ENCODE data around the gene MAP3K5.

The MAP3K5 gene

GRCh38 chr6:136750696-136751521, 41.4 kb downstream of the MAP3K5 start:
- DNase-seq (no peak), ATAC-seq (no peak)

- DNase-seq (no peak), ATAC-seq (no peak)
Measured at GRCh38 chr6:136749359-136749997, 42.8 kb downstream of the MAP3K5 start.

- DNase-seq (no peak), ATAC-seq (no peak)
Measured at GRCh38 chr6:136747507-136747906, 44.8 kb downstream of the MAP3K5 start.

GRCh38 chr6:136745300-136745699, 47.0 kb downstream of the MAP3K5 start:
- ATAC-seq (no peak), DNase-seq (no peak)

GRCh38 chr6:136744889-136745288, 47.4 kb downstream of the MAP3K5 start:
- DNase-seq: no peak
- no peak for ATAC-seq

GRCh38 chr6:136742125-136742524, 50.2 kb downstream of the MAP3K5 start:
- no peak for DNase-seq
- ATAC-seq: no peak

- ATAC-seq: no peak
- no peak for DNase-seq
Measured at GRCh38 chr6:136740050-136740974, 52.0 kb downstream of the MAP3K5 start.

GRCh38 chr6:136739501-136739900, 52.8 kb downstream of the MAP3K5 start:
- ATAC-seq: no peak

GRCh38 chr6:136739071-136739470, 53.2 kb downstream of the MAP3K5 start:
- ATAC-seq: no peak

More at GRCh38 chr6:136739501-136739900, 52.8 kb downstream of the MAP3K5 start:
- DNase-seq: no peak

GRCh38 chr6:136738692-136739057, 53.6 kb downstream of the MAP3K5 start:
- no peak for ATAC-seq
- no peak for DNase-seq

More at GRCh38 chr6:136739071-136739470, 53.2 kb downstream of the MAP3K5 start:
- no peak for DNase-seq

GRCh38 chr6:136737871-136738691, 54.2 kb downstream of the MAP3K5 start:
- no peak for ATAC-seq

GRCh38 chr6:136737374-136737844, 54.9 kb downstream of the MAP3K5 start:
- ATAC-seq (no peak), DNase-seq (no peak)

More at GRCh38 chr6:136737871-136738691, 54.2 kb downstream of the MAP3K5 start:
- no peak for DNase-seq

- ATAC-seq (no peak), DNase-seq (no peak)
Measured at GRCh38 chr6:136736281-136736960, 55.9 kb downstream of the MAP3K5 start.

GRCh38 chr6:136734977-136735376, 57.3 kb downstream of the MAP3K5 start:
- DNase-seq (no peak), ATAC-seq (no peak)

- ATAC-seq (no peak), DNase-seq (no peak)
Measured at GRCh38 chr6:136732889-136733288, 59.4 kb downstream of the MAP3K5 start.

- DNase-seq (no peak), ATAC-seq (no peak)
Measured at GRCh38 chr6:136729832-136730231, 62.4 kb downstream of the MAP3K5 start.

GRCh38 chr6:136728976-136729515, 63.2 kb downstream of the MAP3K5 start:
- ATAC-seq (no peak), DNase-seq (no peak)

GRCh38 chr6:136728033-136728939, 64.0 kb downstream of the MAP3K5 start:
- ATAC-seq (no peak), DNase-seq (no peak)

- ATAC-seq (no peak), DNase-seq (no peak)
Measured at GRCh38 chr6:136726837-136727557, 65.3 kb downstream of the MAP3K5 start.

Data from stimulated activated naive CD8-positive, alpha-beta T cell treated with anti-CD3 and anti-CD28 coated beads, Interleukin-15, Interleukin-2, amounts not matched to agents 100 U/mL and 50 U/mL, for 24 hours (primary cell).